Ascending aorta (tissue), 2 donors: ENCODE measurements around the gene SLC25A1. TPM values are rescaled to one million over a fixed set of nuclear protein-coding genes. Genes with fewer than 3 reads are reported as not detected.

Source experiments
- DNase-seq, 2 donors: peaks; one replicate each; pipeline ENCODE4 v3.0.0-alpha.2; 2019; ENCODE audit warnings: low spot score in 2 of 2
- H3K27ac ChIP-seq, 2 donors: fragments of 200-600 bp; sonication (generic); one replicate each; pipeline ENCODE4 v1.5.1; 2016 to 2017; ENCODE audit warnings: mild to moderate bottlenecking in 1 of 2
- H3K27me3 ChIP-seq: fragments of 200-600 bp; sonication (generic); one replicate; pipeline ENCODE4 v1.5.1; 2017
- H3K36me3 ChIP-seq, 2 donors: fragments of 200-600 bp; sonication (generic); one replicate each; pipeline ENCODE4 v1.5.1; 2016
- H3K4me1 ChIP-seq, 2 donors: fragments of 200-600 bp; sonication (generic); one replicate each; pipeline ENCODE4 v1.5.1; 2016 to 2017; ENCODE audit warnings: mild to moderate bottlenecking in 1 of 2
- H3K4me3 ChIP-seq, 2 donors: fragments of 200-600 bp; sonication (generic); one replicate each; pipeline ENCODE4 v1.5.1; 2016 to 2017; ENCODE audit warnings: mild to moderate bottlenecking in 1 of 2
- H3K9me3 ChIP-seq, 2 donors: fragments of 200-600 bp; sonication (generic); one replicate each; pipeline ENCODE4 v1.5.1; 2016
- CTCF ChIP-seq, 3 experiments: fragments of 200-600 bp in 2 of 3; fragments of 450-650 bp in 1 of 3; sonication (generic) in 2 of 3; IDR thresholded peaks; one replicate each; pipeline ENCODE4 v1.5.1; 2016 to 2019; ENCODE audit warnings: antibody characterized with exemption in 3 of 3, mild to moderate bottlenecking in 1 of 3, moderate library complexity in 1 of 3
- intact Hi-C: fragments of 100-400 bp; cut with DNase I; formaldehyde crosslinking; loops from one replicate; pipeline ENCODE4 v1.15.1; 2023
- total RNA-seq: library from RNA; depleted of rRNA; stranded (reverse); fragments of >200 nt; gene quantifications from one replicate; pipeline ENCODE4 v1.1.0, GENCODE V29; 2016

SLC25A1 gene
- total RNA-seq, 1 donor from 2014 or later = 89.3 TPM

- H3K4me3 ChIP-seq = no peak overlapping the region
- H3K27me3 ChIP-seq = no peaks in the 10 kb centered on the region
- no peak overlapping the region for H3K27ac ChIP-seq
- H3K4me1 ChIP-seq = no peaks in the 10 kb centered on the region
- no peak for TF ChIP-seq CTCF (IDR thresholded peaks at IDR 0.05)
- H3K9me3 ChIP-seq = no peaks in the 10 kb centered on the region
- no peak for DNase-seq
- intact Hi-C loops = no loop called here
- H3K36me3 ChIP-seq = peaks cover 0 to 21% of the 10 kb centered on the region in 2 donors
Measured at GRCh38 chr22:19224557-19224956, 46.0 kb upstream of the SLC25A1 start.

- peaks cover 0 to 21% of the 10 kb centered on the region in 2 donors for H3K36me3 ChIP-seq
- intact Hi-C loops = no loop called here
- no peak for DNase-seq
- H3K9me3 ChIP-seq = no peaks in the 10 kb centered on the region
- H3K4me3 ChIP-seq = no peak overlapping the region
- no peak for TF ChIP-seq CTCF (IDR thresholded peaks at IDR 0.05)
- H3K27ac ChIP-seq = no peak overlapping the region
- H3K4me1 ChIP-seq = no peaks in the 10 kb centered on the region
- H3K27me3 ChIP-seq = no peaks in the 10 kb centered on the region
Measured at GRCh38 chr22:19223617-19224016, 45.1 kb upstream of the SLC25A1 start.

- no peaks in the 10 kb centered on the region for H3K4me1 ChIP-seq
- intact Hi-C loops = no loop called here
- TF ChIP-seq CTCF (IDR thresholded peaks at IDR 0.05) = no peak
Measured at GRCh38 chr22:19223110-19223509, 44.6 kb upstream of the SLC25A1 start.

GRCh38 chr22:19222242-19223005, 43.9 kb upstream of the SLC25A1 start:
- H3K4me1 ChIP-seq = no peaks in the 10 kb centered on the region
- no peak for DNase-seq
- intact Hi-C loops = no loop called here
- H3K36me3 ChIP-seq = peaks cover 0 to 21% of the 10 kb centered on the region in 2 donors
- H3K9me3 ChIP-seq = no peaks in the 10 kb centered on the region
- no peak overlapping the region for H3K4me3 ChIP-seq
- H3K27me3 ChIP-seq = no peaks in the 10 kb centered on the region
- no peak for TF ChIP-seq CTCF (IDR thresholded peaks at IDR 0.05)
- H3K27ac ChIP-seq = no peak overlapping the region

More at GRCh38 chr22:19223110-19223509, 44.6 kb upstream of the SLC25A1 start:
- H3K27me3 ChIP-seq = no peaks in the 10 kb centered on the region
- H3K4me3 ChIP-seq = no peak overlapping the region
- no peak for DNase-seq
- peaks cover 0 to 21% of the 10 kb centered on the region in 2 donors for H3K36me3 ChIP-seq
- H3K9me3 ChIP-seq = no peaks in the 10 kb centered on the region
- H3K27ac ChIP-seq = no peak overlapping the region

GRCh38 chr22:19220867-19221266, 42.3 kb upstream of the SLC25A1 start:
- no peak for DNase-seq

More at GRCh38 chr22:19220867-19221266, 42.3 kb upstream of the SLC25A1 start:
- TF ChIP-seq CTCF (IDR thresholded peaks at IDR 0.05) = no peak
- Histone ChIP-seq H3K9me3 (no peaks in the 10 kb centered on the region), H3K27ac (no peak overlapping the region), H3K27me3 (no peaks in the 10 kb centered on the region), H3K4me3 (no peak overlapping the region), H3K4me1 (no peaks in the 10 kb centered on the region), H3K36me3 (peaks cover under 1 to 18% of the 10 kb centered on the region in 2 donors)
- intact Hi-C loops = no loop called here
